Measurements from ENCODE around the gene GHRHR.

The GHRHR gene

DNA sequence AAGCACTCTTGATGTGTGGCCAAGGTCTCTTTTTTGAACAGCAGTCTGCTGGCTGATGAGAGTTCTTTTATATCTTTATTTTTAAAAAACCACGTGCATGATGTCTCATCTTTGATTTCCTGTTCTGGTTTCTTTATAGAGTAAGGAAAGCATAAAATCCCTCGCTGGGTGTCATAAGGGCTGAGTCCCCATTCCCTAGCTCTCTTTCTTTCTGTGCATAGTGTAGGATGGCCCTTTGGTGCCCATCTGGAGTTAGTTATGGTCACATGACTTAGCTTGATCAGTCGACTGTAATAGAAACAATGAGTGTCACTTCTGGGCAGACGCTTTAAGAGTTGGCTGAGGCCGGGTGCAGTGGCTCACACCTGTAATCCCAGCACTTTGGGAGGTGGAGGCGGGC lies 38.5 kb downstream of the GHRHR start:
- TF ChIP-seq, protein P1, sequence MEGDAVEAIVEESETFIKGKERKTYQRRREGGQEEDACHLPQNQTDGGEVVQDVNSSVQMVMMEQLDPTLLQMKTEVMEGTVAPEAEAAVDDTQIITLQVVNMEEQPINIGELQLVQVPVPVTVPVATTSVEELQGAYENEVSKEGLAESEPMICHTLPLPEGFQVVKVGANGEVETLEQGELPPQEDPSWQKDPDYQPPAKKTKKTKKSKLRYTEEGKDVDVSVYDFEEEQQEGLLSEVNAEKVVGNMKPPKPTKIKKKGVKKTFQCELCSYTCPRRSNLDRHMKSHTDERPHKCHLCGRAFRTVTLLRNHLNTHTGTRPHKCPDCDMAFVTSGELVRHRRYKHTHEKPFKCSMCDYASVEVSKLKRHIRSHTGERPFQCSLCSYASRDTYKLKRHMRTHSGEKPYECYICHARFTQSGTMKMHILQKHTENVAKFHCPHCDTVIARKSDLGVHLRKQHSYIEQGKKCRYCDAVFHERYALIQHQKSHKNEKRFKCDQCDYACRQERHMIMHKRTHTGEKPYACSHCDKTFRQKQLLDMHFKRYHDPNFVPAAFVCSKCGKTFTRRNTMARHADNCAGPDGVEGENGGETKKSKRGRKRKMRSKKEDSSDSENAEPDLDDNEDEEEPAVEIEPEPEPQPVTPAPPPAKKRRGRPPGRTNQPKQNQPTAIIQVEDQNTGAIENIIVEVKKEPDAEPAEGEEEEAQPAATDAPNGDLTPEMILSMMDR (conservative IDR thresholded peaks at IDR 0.05; ENCODE audit: low read depth, low read length), result no peak
- DNase-seq (ENCODE audit: low read depth), result no peak
- H3K4me3 ChIP-seq (ENCODE audit: low read depth, low read length), result no peak overlapping the region

DNA sequence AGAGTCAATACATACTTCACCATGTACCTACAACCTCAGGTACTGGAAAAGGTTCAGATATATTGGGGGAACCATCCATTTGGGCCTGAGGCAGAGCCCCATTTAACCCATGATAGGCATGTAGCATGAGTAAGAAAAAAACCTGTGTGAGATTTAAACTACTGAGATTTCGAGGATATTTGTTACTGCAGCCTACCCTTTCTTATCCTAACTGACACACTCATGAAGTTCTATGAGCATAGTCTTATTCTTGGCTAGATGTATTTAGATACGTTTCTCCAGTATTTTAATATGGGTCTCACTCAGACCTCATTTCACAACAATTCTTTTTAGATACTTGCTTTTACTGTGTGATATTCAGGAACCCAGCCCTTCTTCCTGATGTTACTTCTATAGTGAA lies 39.3 kb downstream of the GHRHR start:
- no peak overlapping the region for H3K4me3 ChIP-seq (ENCODE audit: low read depth, low read length)
- DNase-seq (ENCODE audit: low read depth), result no peak
- TF ChIP-seq, protein P1 (conservative IDR thresholded peaks at IDR 0.05; ENCODE audit: low read depth, low read length), result no peak

DNA sequence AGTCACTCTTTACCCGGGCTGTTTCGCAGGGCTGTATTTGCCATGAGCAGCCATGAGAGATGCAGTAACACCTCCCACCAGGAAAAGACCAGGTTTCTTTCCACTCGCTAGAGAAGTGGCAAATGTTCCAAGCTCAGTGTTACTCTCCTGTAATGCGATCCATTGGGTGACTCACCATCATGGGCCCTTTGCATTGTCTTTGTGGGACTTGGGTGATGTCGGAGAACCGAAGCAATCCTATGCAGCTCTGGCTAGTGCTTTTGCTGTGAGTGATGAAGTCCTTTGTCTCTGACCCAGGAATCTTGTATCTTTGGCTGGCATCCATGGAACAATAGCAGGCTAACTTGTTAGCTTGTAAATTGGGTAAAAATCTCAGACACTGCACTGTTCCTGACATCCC lies 40.0 kb downstream of the GHRHR start:
- DNase-seq (ENCODE audit: low read depth), result no peak
- TF ChIP-seq, protein P1 (conservative IDR thresholded peaks at IDR 0.05; ENCODE audit: low read depth, low read length), result no peak
- H3K4me3 ChIP-seq (ENCODE audit: low read depth, low read length), result no peak overlapping the region

DNA sequence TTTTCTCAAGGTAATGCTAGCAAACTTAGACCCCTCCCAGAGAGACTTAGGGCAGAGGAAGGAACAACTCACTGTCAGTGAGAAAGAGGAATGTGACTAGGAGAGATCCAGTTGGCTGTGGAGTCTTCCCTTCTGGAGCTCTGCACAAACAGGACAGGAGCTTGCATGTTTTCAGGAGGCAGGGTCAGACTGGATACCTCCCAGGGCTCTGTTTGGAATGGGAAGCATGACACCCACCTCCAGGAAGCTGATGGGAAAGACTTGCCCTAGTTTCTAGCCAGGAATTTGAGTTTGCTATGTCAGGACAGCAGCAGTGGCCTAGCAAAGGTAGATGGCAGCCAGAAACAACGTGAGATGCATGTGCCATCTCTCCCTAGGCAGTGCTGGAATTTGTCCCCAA lies 40.6 kb downstream of the GHRHR start:
- DNase-seq (ENCODE audit: low read depth), result no peak
- H3K4me3 ChIP-seq (ENCODE audit: low read depth, low read length), result no peak overlapping the region
- TF ChIP-seq, protein P1 (conservative IDR thresholded peaks at IDR 0.05; ENCODE audit: low read depth, low read length), result no peak

DNA sequence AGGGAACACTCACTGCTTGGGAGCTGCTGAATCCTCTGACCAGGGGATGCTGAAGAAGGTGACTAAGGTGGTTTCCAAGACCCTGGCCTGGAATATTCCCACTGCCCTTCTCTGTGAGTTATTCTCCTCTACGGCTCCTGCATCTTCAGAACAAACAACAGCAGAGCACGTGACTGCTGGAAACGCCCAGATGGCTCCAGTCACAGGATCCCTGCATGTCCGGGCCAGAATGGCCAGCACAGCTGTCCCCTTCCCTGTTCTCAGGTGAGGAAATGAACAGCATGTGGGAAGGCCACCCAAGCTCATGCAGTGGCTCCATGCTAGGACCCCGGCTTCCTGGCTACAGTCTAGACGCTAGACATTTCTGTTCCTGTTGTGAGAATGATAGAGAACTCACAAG lies 43.1 kb downstream of the GHRHR start:
- no peak overlapping the region for H3K4me3 ChIP-seq (ENCODE audit: low read depth, low read length)
- DNase-seq (ENCODE audit: low read depth), result no peak
- TF ChIP-seq, protein P1 (conservative IDR thresholded peaks at IDR 0.05; ENCODE audit: low read depth, low read length), result no peak

DNA sequence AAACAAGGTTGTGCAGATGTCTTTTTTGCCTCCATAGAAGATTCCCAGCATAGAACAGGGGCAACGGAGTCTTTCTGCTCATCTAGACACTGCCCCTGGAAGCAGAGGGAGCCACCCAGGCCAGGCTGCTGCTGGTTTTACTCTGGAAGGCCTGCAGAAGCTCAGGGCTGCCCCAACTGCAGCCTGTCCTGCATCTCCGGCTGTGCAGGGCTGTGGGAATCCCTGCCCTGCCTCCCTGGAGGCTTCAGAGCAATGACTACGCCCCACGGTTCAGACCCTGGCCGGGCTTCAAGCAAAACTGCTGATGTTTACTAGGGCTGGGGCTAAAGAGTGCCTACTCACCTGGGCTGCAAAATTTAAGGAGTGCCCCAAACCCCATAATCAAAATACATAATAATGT lies 43.9 kb downstream of the GHRHR start:
- DNase-seq (ENCODE audit: low read depth), result no peak
- H3K4me3 ChIP-seq (ENCODE audit: low read depth, low read length), result no peak overlapping the region
- TF ChIP-seq, protein P1 (conservative IDR thresholded peaks at IDR 0.05; ENCODE audit: low read depth, low read length), result no peak

DNA sequence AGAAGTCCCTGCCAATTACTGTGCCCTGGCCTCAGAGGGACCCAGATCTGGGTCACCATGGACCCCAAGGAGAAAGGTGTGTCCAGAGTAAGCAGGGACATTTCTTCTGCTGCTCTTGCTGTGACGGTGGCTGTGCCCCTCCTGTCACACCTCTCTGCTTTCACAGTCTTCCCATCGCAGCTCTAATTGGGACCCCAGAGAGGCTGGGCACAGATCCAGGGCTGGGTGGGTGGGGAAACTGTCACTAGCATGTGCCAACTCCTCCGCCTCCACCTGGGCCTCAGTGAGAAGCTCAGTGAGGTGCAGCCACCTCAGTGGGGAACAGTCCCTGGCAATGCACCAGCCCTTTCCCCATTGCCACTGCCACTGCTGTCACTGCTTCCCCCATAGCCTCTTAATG lies 51.1 kb downstream of the GHRHR start:
- DNase-seq (ENCODE audit: low read depth), result no peak
- TF ChIP-seq, protein P1 (conservative IDR thresholded peaks at IDR 0.05; ENCODE audit: low read depth, low read length), result no peak
- H3K4me3 ChIP-seq (ENCODE audit: low read depth, low read length), result no peak overlapping the region
